GM10266 (cell line): ENCODE results near the gene PRRG2.
A peak's percentile ranks its signal among the peaks of the same experiment; 100 is the strongest.

Source experiments
- DNase-seq: peaks from one replicate; pipeline ENCODE4 v3.0.0; 2012; ENCODE audit errors: extremely low spot score
- TF ChIP-seq, protein P1 (sequence below): IDR thresholded peaks from 2 replicates; pipeline ENCODE4 v1.5.1; 2012; ENCODE audit warnings: mild to moderate bottlenecking, low read depth; ENCODE audit not compliant: control insufficient read depth, insufficient read depth; ENCODE audit errors: missing control alignments

The PRRG2 gene

DNA sequence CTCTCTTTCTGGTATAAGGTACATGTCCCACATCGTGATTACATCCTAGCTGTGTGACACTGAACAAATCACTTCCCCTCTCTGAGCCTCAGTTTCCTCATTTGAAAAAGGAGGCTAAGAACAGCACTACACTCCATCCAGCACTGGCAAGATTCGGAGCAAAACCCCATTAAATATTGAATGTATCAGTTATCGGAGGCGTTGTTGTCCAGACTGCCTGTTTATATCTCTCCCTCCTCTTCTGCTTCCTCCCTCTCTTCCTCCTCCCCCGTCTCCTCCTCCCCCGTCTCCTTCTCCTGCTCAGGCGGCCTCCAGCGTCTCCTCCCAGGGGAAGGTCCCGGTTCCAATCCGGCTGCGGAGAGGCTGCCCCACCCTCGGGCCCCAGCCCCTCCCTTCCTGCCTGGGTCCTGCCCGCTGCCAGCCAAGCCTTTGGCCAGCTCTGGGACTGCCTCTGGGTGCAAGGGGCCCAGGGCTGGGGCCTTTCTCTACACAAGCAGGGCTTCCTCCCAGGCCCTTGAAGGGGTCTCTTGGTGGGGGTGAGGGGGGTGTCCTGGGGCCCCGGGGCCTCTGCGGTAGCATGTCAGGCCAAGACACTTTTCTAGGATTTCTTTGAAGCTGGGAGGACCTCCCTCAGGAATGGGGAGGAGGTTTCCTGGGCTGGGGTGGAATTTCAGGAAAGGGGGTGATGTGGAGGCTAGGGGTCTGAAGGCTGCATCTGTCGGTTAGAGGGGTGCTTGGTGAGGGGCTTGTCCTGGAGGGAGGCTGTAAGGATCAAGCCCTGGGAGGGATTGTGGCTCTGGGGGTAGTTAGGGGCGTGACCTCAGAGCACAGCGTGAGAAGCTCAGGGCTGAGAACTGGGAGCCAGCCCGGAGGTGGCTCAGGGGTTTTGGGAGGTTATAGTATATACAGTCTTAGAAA, 57.0 kb downstream of the PRRG2 start:
- TF ChIP-seq, protein P1, sequence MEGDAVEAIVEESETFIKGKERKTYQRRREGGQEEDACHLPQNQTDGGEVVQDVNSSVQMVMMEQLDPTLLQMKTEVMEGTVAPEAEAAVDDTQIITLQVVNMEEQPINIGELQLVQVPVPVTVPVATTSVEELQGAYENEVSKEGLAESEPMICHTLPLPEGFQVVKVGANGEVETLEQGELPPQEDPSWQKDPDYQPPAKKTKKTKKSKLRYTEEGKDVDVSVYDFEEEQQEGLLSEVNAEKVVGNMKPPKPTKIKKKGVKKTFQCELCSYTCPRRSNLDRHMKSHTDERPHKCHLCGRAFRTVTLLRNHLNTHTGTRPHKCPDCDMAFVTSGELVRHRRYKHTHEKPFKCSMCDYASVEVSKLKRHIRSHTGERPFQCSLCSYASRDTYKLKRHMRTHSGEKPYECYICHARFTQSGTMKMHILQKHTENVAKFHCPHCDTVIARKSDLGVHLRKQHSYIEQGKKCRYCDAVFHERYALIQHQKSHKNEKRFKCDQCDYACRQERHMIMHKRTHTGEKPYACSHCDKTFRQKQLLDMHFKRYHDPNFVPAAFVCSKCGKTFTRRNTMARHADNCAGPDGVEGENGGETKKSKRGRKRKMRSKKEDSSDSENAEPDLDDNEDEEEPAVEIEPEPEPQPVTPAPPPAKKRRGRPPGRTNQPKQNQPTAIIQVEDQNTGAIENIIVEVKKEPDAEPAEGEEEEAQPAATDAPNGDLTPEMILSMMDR = no peak
- DNase-seq = no peak

GRCh38 chr19:49639401-49640112, 58.4 kb downstream of the PRRG2 start:
- DNase-seq = no peak
- TF ChIP-seq, protein P1 = no peak

- TF ChIP-seq, protein P1 = no peak
- DNase-seq = peak; percentile 99
These were observed 59.2 kb downstream of the PRRG2 start, which contains the start of gene RRAS for GRCh38 chr19:49640113-49640898. TSS of gene RRAS (minus strand) at chr19:49640143. CDS start at chr19:49640098, 45 bp downstream.
